Dedifferentiated amniotic fluid mesenchymal stem cell (primary cell): ENCODE measurements around the gene SCN8A.
"Not testable (repeated sequence)": the region's sequence is repeated elsewhere in the genome, so short reads cannot be mapped to it uniquely, and the experiment has no call there.

Experiments
- DNase-seq: peaks from one replicate; pipeline ENCODE4 v3.0.0-alpha.2; 2016; ENCODE audit errors: extremely low spot score

Gene SCN8A

GRCh38 chr12:51591016-51591901 is at the start of gene SCN8A:
SCN8A (plus strand) TSS chr12:51591233; CDS start chr12:51662818, 71,585 bp downstream.
- DNase-seq, result peak; percentile 30

- DNase-seq, result no peak
These were observed 44.9 kb upstream of the SCN8A start for GRCh38 chr12:51546097-51546496.

- no peak for DNase-seq
These were observed 43.4 kb upstream of the SCN8A start for GRCh38 chr12:51547606-51548005.

- DNase-seq, result no peak
These were observed 42.8 kb upstream of the SCN8A start for GRCh38 chr12:51548241-51548640.

- no peak for DNase-seq
These were observed 41.4 kb upstream of the SCN8A start for GRCh38 chr12:51549637-51550036.

GRCh38 chr12:51568271-51569032 is 22.6 kb upstream of the SCN8A start:
- not testable (repeated sequence) for DNase-seq

- DNase-seq, result no peak
These were observed 11.6 kb upstream of the SCN8A start for GRCh38 chr12:51579321-51579850.

GRCh38 chr12:51589060-51589459 is 2.0 kb upstream of the SCN8A start:
- no peak for DNase-seq

GRCh38 chr12:51589557-51590176 is 1.4 kb upstream of the SCN8A start:
- no peak for DNase-seq

GRCh38 chr12:51590347-51591015 is 552 bp upstream of the SCN8A start:
- DNase-seq, result peak; percentile 77

GRCh38 chr12:51592034-51592705 is 1.1 kb downstream of the SCN8A start:
- DNase-seq, result peak; percentile 62

GRCh38 chr12:51593021-51593420 is 2.0 kb downstream of the SCN8A start:
- DNase-seq, result no peak

- peak; percentile 31 for DNase-seq
These were observed 2.5 kb downstream of the SCN8A start for GRCh38 chr12:51593539-51593938.

- DNase-seq, result no peak
These were observed 7.1 kb downstream of the SCN8A start for GRCh38 chr12:51598156-51598555.

GRCh38 chr12:51600721-51601120 is 9.7 kb downstream of the SCN8A start:
- no peak for DNase-seq

GRCh38 chr12:51601241-51601640 is 10.2 kb downstream of the SCN8A start:
- DNase-seq, result no peak

GRCh38 chr12:51605896-51606295 is 14.9 kb downstream of the SCN8A start:
- not testable (repeated sequence) for DNase-seq

- DNase-seq, result not testable (repeated sequence)
These were observed 16.2 kb downstream of the SCN8A start for GRCh38 chr12:51607197-51607596.

- peak; percentile 26 for DNase-seq
These were observed 29.4 kb downstream of the SCN8A start for GRCh38 chr12:51620448-51620847.

- no peak for DNase-seq
These were observed 30.3 kb downstream of the SCN8A start for GRCh38 chr12:51621156-51621922.
